ENCODE measurements around the gene ERICH2.
"Not testable (repeated sequence)": the region's sequence is repeated elsewhere in the genome, so short reads cannot be mapped to it uniquely, and the experiment has no call there.

The ERICH2 gene, protein sequence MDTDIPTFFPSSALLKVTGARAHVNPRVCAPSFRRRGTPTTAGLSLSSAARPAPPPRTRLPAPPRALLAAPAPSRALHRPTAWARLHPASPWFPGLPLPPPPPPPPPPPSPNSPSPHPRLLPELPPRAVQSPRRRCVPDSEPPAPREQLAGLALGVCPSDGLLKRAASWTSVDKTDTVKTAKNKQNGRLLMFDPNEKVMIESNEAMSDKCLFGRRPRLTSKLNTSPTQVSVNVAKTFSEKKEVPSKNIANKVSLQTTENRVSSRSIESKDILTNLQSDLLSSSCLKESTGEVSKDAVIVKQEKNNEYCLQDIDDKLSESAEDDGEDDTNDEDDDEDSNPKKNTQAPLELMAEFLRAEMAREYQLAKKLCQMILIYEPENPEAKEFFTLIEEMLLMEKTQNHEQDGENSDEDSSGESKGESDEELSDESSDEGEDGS

DNA sequence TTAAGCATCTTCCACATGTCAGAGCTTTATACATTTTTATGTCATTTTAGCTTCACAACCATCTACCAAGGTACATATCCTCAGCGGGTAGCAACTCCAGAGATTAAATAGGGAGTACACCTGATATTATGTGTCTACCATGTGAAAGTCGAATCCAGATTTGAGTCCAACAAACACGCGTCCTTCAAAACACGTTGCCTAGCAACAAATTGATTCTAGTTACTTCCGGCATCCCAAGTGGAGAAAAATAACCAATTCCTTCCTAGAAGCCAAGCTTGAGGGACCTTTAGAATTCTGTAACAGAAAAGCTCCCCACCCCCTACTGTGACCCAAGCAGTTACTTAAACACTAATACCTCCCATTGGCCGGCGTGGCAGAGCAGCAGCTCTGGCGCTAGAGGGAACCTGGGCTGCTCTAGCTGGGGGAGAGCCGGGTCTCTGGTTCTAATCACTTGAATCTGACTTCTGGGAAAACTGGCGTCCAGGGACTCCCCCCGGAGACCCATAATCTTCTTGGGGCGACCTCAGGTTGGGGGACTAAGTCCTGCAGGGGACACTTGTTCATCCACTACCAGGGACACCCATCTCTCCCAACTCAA is at the start of gene ERICH2:
Gene ERICH2, plus strand, starts transcription at position 371 of the 598 bp plus-strand sequence. CDS start 304 bp downstream, outside the sequence.
- DNase-seq = peak; percentile 7 to 9

DNA sequence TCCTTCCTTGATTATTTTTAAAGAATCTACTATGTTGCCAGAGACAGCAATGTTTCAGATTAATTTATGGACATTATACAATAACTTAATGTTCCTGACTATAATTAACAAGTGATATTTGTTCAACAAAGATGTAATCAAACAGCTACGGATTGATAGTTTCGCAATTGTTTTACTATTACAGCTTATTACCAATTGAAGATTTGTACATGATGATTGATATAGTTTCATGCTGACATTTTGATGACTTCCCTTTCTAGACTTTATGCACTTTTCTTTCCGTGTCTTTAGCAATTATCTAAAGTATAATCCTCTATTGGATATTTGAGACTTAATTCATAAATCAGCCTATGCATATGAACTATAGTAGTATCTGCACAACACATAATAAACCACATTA is 48.5 kb upstream of the ERICH2 start:
- DNase-seq = no peak

DNA sequence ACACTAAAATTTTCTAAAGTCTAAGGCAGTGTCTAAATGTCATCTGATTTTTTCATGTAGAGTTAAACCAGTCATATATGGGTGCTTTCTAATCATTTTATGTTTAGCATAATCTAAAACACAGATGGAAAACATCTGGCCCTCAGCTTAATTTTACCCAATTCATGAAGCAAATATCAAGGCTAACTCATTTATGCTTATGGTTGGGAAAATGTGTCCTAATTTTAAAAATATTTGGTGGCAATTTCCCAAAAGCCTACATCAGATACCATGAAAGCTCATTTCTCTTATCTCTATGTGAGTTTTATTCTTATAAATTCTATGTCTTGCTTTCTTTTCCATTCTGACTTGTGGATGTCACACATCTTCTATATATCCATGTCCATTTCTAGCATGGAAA is 47.9 kb upstream of the ERICH2 start:
- DNase-seq = no peak

DNA sequence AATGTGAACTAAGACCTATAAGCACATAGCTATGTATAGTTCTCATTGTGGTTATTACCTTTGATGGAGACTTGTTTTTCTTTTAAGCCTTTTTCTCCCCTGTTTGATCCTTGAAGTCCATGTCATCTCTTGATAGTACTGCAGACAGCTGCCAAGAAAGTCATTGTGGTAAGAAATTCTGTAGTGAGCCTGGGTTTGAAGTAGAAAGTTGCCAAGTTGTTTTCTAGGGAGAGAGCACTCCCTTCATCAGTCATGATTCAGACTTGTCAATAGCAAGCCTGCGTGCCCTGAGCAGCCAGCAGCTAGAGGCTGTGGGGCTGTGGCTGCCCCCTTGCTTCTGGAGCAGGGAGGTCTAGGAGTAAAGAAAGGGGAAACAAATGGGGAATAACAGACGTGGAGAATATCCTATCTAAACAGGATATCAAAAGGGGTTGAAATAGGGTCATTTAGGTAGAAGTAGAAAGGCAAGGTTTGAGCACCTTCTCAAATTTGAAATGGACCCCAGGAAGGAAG is 46.7 kb upstream of the ERICH2 start:
- no peak for DNase-seq

DNA sequence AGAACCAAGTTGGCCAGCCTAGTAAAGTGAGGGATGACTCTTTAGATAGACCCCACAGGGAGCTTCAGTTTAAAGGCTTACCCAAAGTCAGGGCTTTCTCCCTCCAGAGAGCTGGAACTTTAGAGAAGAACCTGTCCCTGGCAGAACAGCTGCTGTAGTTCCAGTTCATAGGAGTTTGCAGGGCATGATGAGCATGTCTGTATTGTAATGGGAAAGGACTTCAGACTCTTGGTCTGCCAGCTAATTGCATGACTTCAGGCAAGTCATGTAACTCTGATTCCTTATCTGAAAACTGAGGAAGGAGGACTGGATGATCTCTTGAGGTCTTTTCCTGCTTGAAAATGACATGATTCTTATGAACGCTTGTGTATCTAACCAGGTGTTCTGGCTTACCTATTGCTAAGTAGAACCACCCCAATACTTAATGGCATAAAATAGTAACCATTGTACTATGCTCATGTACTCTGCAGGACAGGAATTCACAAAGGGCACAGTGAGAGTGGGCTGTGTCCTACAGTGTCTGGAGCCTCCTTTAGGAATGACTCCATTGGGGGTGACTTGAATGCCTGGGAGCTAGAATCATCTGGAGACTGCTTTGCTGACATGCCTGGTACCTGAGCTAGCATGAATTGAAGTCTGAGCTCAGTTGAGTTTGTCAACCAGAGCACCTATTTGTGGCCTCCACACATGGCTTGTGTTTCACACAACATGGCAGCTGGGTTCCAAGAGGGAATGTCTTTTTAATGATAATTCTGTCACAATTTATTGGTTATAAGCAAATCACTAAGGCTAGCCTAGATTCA is 36.2 kb upstream of the ERICH2 start:
- no peak for DNase-seq

DNA sequence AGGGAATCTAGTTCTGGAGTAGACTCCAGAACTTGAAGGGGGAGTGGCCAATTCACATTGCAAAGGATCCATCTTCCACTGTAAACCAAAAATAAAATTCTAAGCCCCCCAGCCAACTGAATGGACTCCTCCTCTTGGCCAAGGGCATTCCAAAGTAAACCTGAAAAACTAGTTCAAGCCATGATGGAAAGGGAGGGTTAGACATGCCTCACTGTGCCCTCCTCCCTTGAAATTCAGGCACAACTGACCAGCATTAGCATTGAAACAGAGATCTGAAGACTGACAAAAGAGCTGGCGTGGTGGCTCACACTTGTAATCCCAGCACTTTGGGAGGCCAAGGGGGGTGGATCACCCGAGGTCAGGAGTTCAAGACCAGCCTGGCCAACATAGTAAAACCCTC is 35.6 kb upstream of the ERICH2 start:
- DNase-seq = not testable (repeated sequence)

DNA sequence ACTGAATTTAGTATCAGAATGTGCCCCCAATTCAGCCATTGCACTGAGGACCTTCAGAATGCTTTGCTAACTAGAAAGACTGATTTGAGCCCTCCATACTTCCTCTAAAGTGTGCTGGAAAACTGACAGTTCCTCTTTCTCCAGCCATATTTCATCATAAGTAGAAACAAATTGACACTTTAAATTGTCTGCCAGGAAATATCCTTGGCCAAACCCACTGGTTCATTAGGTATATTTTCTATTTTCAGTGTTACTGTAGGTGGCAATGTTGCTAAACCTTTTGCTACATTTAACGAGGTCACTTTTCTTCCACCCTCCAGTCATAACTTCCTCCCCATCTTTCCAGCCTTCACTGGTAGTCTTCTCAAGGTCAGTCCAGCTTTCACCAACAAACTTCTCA is 33.5 kb upstream of the ERICH2 start:
- no peak for DNase-seq

DNA sequence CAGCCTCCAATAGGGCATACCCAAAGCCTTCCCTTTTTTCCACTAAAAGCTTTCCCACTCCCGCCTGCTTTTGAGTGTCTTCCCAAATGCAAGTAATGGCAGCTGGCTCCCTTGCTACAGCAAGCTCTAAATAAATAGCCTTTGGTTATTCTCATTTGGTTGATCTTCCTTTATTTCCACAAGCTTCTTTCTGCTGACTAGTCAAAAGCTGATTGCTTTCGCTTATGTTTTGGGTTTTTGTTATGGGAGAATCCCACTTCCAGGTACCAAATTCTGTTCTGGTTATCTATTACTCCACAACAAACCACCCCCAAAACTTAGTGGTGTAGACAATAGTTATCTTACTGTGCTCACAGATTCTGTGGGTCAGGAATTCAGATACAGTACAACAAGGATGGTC is 32.8 kb upstream of the ERICH2 start:
- no peak for DNase-seq

DNA sequence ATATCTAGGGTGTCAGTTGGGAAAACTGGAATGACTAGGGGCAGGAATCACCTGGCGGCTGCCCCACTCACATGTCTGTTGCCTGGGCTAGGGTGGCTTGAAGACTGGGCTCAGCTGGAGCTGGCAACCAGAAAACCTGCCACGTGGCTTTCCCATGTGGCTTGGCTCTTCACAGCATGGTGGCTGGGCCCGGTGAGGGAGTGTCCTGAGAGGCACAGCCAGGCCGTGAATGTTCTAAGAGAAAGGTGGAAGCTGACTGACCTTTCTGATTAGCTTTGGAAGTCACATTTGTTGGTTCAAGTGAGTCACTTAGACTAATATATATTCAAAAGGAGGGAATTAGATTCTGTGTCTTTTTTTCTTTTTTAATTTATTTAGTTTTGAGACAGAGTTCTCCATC is 32.4 kb upstream of the ERICH2 start:
- DNase-seq = no peak

DNA sequence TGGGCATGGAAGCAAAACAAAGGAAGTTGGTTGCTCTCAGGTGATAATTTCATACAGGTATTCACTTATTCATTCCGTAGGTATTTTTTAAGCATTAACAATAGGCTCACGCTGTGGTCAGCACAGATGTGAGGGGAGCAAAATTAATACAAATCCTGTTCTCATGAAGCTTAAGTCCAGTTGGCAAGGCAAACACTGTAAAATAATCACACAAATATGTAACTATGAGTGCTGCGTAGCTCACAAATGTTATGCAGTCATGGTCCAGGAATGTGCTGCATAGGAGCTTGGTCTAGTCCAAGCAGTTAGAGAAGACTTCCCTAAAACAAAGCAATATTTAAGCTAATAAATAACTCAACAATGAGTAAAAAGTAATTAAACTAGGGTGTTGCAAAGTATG is 31.1 kb upstream of the ERICH2 start:
- DNase-seq = no peak

DNA sequence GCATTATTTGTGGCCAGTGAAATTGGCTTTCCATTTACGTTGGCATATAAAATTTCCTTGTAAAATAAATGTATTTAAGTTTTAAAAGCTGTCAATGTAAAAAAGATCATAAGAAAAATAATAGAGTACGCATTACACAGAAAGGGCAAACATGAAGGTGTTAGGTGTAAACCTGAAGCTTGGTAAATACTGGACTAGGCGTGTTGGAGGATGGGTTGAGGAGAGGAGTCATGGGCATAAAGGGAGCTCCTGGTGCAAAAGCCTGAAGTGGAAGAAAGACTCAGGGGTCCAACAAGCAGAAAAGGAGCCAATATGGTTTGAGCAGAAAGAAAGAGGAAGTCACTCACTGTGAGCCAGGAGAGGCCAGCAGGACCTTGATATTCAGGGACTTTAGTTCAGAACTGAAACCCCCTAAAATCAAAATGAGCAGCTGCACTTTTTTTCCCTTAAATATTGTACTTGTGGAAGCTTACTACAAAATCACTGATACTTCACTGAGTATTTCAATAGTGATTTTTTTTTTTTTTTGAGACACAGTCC is 30.6 kb upstream of the ERICH2 start:
- DNase-seq = no peak

DNA sequence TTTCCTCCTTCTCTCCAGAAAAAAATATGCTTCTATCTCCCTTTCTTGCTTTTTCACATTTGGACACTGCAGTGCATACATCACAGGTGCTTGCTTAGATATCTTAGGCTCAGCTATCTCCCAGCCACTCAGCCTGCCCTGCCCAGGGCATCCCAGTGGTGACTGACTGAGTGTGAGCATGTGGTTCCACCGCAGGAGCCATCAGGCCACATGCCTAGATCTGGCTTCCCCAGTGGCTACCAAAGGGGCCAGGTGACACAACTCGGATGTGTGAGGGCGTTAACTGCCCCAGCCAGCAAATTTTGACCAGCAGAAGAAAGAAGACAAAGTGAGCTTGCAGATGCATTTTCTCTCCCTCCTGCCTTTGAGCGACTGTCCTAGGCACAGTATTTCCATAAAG is 29.5 kb upstream of the ERICH2 start:
- no peak for DNase-seq

DNA sequence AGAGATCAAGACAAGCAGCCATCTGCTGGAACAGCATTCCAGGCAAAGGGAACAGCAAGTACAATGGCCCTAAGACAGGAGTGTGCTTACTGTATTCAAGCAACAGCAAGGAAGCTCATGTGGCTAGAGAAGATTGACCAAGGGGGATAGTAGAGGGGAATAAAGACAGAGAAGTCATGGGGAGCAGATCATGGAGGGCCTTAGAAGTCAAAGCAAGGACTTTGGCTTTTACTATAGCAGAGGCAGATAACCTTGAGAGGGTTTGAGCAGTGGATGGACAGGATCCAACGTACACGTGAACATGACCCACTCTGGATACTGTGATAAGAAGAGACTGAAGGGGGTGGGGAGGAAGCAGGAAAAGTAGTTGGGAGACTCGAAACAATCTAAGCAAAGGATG is 28.2 kb upstream of the ERICH2 start:
- no peak for DNase-seq

DNA sequence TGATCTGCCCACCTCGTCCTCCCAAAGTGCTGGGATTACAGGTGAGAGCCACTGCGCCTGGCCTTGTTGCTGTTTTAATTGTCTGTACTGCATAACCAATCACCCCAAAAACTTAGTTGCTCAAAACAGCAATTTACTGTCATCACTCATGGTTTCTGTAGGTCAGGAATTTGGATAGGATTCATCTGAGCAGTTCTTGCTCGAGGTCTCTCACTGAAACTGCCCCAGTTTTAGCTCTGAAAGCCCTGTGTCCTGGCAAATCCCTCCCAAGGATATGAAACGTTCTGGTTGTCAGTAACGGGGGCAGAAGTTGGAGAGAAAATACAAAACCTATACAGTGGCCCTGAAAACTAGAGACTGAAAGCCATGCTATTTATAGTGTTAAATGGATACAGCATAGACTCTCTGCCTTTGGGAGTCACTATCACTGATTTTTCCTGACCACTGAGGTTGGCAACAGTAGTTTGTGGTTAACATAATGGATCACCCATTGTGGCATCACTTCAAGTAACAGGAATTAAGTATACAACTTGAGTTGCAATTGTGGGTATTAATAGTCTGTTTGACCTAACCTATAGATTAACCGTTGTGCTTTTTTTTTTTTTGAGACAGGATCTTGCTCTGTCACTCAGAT is 27.2 kb upstream of the ERICH2 start:
- DNase-seq = no peak

DNA sequence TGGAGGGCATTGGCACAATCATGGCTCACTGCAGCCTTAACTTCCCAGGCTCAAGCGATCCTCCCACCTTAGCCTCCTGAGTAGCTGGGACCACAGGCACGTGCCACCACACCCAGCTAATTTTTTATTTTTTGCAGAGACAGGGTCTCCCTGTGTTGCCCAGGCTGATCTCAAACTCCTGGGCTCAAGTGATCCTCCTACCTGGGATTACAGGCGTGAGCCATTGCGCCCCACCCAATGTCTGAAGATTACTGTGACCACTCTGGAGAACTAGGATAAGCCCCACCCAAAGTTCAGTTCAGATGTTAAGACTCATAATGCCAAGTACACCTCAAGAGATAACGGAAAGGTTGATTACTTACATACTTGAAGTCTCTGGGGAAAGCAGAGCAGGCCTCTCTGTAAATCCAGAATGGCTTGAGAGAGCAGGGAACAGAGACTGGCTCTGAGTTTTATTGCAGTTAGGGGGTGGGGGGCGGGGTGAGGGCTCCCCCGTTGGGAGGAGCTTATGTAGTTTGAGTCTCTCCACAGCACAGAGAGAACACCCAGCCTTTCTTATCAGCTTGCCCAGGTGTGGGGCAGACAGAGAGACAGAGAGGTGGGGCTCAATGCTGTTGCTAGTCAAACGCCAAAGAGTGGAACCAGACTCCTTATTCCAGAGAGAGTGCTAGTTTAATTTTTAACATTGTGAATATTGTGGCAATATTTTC is 26.5 kb upstream of the ERICH2 start:
- no peak for DNase-seq

DNA sequence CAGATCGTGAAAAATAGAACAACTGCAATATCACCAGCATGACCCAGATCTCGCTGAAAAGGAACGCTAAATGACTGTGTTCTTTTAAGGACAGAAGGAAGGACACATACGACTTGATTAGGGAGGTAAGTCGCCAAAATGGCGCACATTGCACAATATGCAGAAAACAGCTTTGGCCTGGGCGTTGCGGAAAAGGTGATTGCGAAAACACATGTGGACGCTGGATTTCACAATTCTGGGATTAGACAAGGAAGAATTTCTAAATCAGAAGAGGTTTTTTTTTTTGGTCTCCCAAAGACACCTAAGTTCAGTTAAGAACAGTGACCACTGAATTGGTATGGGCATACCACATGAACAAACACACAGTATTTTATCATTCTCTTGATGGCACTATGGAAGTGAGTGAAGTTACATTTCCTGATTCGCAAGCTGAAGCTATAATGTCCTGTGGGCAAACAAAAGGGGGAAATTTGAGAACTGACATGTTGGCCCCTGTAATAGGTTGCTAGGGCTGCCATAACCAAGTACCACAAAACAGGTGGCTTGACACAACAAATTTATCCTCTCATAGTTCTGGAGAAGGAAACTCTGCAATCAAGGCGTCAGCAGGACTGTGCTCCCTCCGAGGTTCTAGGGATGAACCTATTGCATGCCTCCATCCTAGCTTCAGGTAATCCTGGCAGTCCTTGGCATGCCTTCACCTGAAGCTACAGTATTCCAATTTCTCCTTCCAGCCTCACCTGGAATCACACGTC is 25.8 kb upstream of the ERICH2 start:
- no peak for DNase-seq

DNA sequence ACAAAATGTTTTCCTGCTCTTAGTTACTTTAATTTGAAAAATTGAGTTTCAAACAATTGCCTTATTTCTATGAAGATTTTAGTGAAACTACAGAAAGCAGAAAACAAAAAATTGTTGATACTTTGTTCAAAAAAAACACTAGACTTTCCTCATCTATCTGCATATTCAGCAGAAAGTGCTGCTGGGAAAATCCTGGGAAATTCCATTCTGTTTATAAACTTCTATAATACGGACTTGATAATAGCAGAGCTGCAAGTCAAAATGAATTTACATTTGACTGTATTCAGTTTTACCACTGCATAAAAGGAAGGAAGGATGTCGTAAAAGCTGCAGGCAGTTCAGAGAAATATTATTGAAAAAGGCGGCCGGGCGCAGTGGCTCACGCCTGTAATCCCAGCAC is 24.9 kb upstream of the ERICH2 start:
- no peak for DNase-seq

DNA sequence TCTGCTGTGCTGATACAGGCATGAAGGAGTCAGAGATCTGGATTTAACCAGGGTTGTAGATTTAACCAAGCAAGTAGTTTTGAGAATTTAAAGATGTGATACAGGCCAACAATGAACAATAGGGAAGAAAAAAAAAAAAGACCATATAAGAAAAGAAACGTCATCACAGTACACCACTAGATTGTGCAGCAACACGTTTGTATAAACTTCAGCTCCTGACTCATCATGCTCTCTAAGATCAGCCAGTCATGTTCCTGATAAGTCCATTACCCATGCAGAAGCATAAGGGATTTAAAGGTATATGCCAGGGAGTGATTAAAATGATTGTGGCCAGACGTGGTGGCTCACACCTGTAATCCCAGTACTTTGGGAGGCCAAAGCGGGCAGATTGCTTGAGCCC is 22.3 kb upstream of the ERICH2 start:
- no peak for DNase-seq

DNA sequence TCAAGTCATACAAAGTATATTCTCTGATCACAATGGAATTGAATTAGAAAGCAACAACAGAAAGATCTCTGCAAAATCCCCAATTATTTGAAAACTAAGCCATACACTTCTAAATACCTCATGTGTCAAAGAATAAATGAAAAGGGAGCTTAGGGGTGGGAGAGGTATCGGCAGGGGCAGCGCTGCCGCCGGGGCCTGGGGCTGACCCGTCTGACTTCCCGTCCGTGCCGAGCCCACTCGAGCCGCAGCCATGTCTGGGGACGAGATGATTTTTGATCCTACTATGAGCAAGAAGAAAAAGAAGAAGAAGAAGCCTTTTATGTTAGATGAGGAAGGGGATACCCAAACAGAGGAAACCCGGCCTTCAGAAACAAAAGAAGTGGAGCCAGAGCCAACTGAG is 18.6 kb upstream of the ERICH2 start:
- DNase-seq = not testable (repeated sequence)

DNA sequence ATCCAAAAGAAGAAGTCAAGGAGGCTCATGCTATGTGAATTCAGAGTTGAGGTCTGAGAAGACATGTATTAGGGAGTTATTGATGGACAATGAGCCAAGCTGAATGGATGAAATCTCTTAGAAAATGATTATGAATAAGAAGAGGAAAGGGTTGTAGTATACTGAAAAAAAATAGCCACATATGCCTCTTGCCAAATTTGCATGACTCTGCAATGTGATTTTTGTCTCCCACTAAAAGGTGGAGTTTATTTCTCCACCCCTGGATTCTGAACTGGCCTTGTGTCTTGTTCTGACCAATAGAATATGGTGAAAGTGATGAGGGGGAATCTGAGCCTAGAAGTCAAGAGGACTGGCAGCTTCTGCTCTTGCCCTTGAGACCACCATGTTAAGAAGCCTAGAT is 8.6 kb upstream of the ERICH2 start:
- no peak for DNase-seq

DNA sequence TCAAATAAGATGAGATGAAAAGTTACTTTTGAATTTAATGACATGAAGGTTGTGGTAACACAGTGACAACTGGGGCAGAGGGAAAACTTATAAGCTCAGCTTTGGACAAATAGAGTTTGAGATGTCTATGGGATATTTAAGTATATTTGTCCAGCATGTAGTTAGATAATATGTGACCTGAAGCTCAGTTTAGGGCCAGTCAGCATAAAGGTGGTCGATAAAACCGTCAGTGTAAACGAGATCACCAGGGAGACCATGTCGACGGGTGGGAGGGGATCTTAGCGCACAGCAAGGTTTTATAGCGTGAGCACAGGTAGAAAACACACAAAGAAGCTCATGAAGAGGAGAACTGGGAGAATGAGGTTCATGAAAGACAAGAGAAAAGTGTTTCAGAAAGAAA is 7.4 kb upstream of the ERICH2 start:
- no peak for DNase-seq
